ENCODE results near the gene ZC3HAV1.
A peak's percentile ranks its signal among the peaks of the same experiment; 100 is the strongest.
"Not testable (repeated sequence)": the region's sequence is repeated elsewhere in the genome, so short reads cannot be mapped to it uniquely, and the experiment has no call there.

The ZC3HAV1 gene

DNA sequence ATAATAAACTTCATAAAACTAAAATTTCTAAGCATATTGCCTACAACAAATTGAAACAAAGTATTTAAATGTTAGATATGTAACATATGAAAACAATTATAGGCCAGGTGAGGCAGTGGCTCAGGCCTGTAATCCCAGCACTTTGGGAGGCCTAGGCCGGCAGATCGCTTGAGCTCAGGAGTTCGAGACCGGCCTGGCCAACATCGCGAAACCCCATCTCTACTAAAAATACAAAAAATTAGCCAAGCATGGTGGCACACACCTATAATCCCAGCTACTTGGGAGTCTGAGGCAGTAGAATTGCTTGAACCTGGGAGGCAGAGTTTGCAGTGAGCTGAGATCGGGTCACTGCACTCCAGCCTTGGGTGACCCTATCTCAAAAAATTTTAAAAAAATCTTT is 3.3 kb downstream of the ZC3HAV1 start:
- POLR2A ChIA-PET; H3K36me3 ChIP-seq (ENCODE audit: control insufficient read depth in 2 of 2, insufficient read depth in 1 of 2, low read length in 2 of 2); CTCF ChIA-PET; H3K9me3 ChIP-seq (ENCODE audit: control insufficient read depth, insufficient read depth, low read depth, low read length); H3K4me3 ChIP-seq (ENCODE audit: low read depth, low read length); H3K27ac ChIP-seq (ENCODE audit: extremely low read depth, low read depth, low read length); H3K4me1 ChIP-seq (ENCODE audit: control insufficient read depth, insufficient read depth, low read length): not testable (repeated sequence)
- 0 out of 2 replicates have a peak, but pooled peaks have one; percentile 24 for TF ChIP-seq ZBTB17 (tag by site-specific recombination; IDR thresholded peaks at IDR 0.05)

DNA sequence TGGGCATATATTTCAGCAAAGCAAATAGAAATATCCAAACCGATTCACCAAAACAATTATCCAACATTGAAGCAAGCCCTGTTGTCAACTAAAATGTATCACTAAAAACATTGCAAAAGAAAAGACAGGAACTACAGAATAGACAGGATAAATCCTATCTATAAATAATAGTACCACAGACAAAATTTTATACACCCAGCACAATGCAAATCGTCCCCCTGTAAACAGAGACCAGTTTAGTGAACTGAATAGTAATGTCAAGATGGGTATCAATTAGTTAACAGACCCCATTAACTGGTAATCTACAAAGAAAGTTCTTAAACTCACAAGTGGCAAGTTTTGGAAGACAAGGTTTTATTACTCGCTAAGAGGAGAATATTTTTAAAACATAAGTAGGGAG is 4.0 kb downstream of the ZC3HAV1 start:
- H3K27ac ChIP-seq (ENCODE audit: extremely low read depth, low read depth, low read length) = no peak overlapping the region
- CTCF ChIA-PET = no interaction called here
- H3K4me3 ChIP-seq (ENCODE audit: low read depth, low read length) = no peak overlapping the region
- TF ChIP-seq ZNF530 (tag by site-specific recombination; IDR thresholded peaks at IDR 0.05; ENCODE audit: low read depth) = no peak
- H3K36me3 ChIP-seq (ENCODE audit: control insufficient read depth in 2 of 2, insufficient read depth in 1 of 2, low read length in 2 of 2) = no peaks in the 10 kb centered on the region
- POLR2A ChIA-PET = no interaction called here
- H3K9me3 ChIP-seq (ENCODE audit: control insufficient read depth, insufficient read depth, low read depth, low read length) = no peaks in the 10 kb centered on the region
- H3K4me1 ChIP-seq (ENCODE audit: control insufficient read depth, insufficient read depth, low read length) = no peaks in the 10 kb centered on the region

DNA sequence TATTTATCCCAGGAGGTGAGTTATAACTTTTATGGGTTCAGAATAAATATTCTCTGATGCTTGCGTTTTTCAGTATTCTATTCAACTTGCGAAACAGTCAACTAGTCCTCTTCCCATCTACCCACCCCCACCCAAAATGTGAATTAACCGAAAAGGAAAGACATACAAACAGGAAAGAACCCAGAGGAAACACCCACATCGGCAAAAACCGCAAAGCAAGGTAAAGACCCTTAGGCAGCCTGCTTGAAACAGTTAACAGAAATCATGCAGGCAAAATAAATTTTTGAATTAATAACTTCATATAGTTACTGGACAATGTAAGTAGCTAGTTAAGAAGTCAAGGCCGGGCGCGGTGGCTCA is 5.4 kb downstream of the ZC3HAV1 start:
- TF ChIP-seq ZBTB7A (tag by site-specific recombination; IDR thresholded peaks at IDR 0.05; ENCODE audit: low read depth) = no peak
- no peak for TF ChIP-seq ZNF169 (tag by site-specific recombination; IDR thresholded peaks at IDR 0.05)
- no peak for TF ChIP-seq ZNF23 (tag by site-specific recombination; IDR thresholded peaks at IDR 0.05; ENCODE audit: borderline replicate concordance)
- TF ChIP-seq, protein P1, sequence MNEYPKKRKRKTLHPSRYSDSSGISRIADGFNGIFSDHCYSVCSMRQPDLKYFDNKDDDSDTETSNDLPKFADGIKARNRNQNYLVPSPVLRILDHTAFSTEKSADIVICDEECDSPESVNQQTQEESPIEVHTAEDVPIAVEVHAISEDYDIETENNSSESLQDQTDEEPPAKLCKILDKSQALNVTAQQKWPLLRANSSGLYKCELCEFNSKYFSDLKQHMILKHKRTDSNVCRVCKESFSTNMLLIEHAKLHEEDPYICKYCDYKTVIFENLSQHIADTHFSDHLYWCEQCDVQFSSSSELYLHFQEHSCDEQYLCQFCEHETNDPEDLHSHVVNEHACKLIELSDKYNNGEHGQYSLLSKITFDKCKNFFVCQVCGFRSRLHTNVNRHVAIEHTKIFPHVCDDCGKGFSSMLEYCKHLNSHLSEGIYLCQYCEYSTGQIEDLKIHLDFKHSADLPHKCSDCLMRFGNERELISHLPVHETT (tag by site-specific recombination; IDR thresholded peaks at IDR 0.05) = no peak
- TF ChIP-seq, protein P2, sequence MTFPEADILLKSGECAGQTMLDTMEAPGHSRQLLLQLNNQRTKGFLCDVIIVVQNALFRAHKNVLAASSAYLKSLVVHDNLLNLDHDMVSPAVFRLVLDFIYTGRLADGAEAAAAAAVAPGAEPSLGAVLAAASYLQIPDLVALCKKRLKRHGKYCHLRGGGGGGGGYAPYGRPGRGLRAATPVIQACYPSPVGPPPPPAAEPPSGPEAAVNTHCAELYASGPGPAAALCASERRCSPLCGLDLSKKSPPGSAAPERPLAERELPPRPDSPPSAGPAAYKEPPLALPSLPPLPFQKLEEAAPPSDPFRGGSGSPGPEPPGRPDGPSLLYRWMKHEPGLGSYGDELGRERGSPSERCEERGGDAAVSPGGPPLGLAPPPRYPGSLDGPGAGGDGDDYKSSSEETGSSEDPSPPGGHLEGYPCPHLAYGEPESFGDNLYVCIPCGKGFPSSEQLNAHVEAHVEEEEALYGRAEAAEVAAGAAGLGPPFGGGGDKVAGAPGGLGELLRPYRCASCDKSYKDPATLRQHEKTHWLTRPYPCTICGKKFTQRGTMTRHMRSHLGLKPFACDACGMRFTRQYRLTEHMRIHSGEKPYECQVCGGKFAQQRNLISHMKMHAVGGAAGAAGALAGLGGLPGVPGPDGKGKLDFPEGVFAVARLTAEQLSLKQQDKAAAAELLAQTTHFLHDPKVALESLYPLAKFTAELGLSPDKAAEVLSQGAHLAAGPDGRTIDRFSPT (tag by site-specific recombination; IDR thresholded peaks at IDR 0.05) = no peak
- TF ChIP-seq, protein P3, sequence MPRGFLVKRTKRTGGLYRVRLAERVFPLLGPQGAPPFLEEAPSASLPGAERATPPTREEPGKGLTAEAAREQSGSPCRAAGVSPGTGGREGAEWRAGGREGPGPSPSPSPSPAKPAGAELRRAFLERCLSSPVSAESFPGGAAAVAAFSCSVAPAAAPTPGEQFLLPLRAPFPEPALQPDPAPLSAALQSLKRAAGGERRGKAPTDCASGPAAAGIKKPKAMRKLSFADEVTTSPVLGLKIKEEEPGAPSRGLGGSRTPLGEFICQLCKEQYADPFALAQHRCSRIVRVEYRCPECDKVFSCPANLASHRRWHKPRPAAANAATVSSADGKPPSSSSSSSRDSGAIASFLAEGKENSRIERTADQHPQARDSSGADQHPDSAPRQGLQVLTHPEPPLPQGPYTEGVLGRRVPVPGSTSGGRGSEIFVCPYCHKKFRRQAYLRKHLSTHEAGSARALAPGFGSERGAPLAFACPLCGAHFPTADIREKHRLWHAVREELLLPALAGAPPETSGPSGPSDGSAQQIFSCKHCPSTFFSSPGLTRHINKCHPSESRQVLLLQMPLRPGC (tag by site-specific recombination; IDR thresholded peaks at IDR 0.05) = no peak
- Histone ChIP-seq H3K4me1 (ENCODE audit: control insufficient read depth, insufficient read depth, low read length) (no peaks in the 10 kb centered on the region), H3K36me3 (ENCODE audit: control insufficient read depth in 2 of 2, insufficient read depth in 1 of 2, low read length in 2 of 2) (no peaks in the 10 kb centered on the region), H3K27ac (ENCODE audit: extremely low read depth, low read depth, low read length) (no peak overlapping the region), H3K4me3 (ENCODE audit: low read depth, low read length) (no peak overlapping the region), H3K9me3 (ENCODE audit: control insufficient read depth, insufficient read depth, low read depth, low read length) (no peaks in the 10 kb centered on the region)
- CTCF ChIA-PET = interaction anchor here (0.8 to 1.2 kb wide), 3 partner anchors 29 to 331 kb away, joined by 3 to 4 read pairs (median 3); no protein-coding TSS in a partner anchor
- POLR2A ChIA-PET = no interaction called here

DNA sequence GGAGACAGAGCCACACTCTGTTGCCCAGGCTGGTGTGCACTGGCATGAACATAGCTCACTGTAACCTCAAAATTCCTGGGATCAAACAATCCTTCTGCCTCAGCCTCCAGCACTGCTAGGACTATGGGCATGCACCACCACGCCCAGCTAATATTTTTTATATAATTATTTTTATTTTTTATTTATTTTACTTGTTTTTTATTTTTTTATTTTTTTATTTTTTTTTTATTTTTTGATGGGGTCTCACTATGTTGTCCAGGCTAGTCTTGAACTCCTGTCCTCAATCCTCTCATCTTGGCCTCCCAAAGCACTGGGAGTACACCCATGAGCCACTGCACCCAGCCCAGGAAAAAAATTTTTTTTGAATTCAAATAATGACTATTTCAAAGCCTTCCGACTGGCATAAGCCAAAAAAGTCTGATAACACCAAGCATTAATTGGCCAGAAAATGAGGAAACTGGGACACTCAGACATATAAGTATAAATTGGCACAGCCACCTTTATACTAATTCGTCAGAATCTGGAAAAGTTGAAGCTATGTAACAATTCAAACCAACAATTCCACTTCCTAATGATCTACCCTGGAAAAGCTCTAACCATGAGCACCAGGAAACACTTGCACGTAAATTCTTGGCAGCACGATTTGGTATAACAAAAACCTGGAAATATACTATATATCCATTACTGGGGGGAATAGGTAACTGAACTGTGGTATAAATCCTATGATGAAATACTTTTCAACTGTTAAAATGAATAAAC is 6.3 kb downstream of the ZC3HAV1 start:
- H3K9me3 ChIP-seq (ENCODE audit: control insufficient read depth, insufficient read depth, low read depth, low read length) = no peaks in the 10 kb centered on the region
- no peaks in the 10 kb centered on the region for H3K4me1 ChIP-seq (ENCODE audit: control insufficient read depth, insufficient read depth, low read length)
- no peak overlapping the region for H3K4me3 ChIP-seq (ENCODE audit: low read depth, low read length)
- no peak overlapping the region for H3K27ac ChIP-seq (ENCODE audit: extremely low read depth, low read depth, low read length)
- ChIA-PET CTCF (interaction anchor here (0.8 to 1.2 kb wide), 3 partner anchors 28 to 332 kb away, joined by 3 to 4 read pairs (median 3); no protein-coding TSS in a partner anchor), POLR2A (interaction anchor here (0.6 kb wide), 1 partner anchor 31 kb away, joined by 3 read pairs; no protein-coding TSS in a partner anchor)
- peaks cover 0 to 2% of the 10 kb centered on the region in 2 experiments; a peak in 1 of 3 replicates for H3K36me3 ChIP-seq (ENCODE audit: control insufficient read depth in 2 of 2, insufficient read depth in 1 of 2, low read length in 2 of 2)
- TF ChIP-seq ZNF214 (tag by site-specific recombination; IDR thresholded peaks at IDR 0.05; ENCODE audit: borderline replicate concordance) (no peak), ZBTB17 (tag by site-specific recombination; IDR thresholded peaks at IDR 0.05) (no peak)
- TF ChIP-seq, protein P4, sequence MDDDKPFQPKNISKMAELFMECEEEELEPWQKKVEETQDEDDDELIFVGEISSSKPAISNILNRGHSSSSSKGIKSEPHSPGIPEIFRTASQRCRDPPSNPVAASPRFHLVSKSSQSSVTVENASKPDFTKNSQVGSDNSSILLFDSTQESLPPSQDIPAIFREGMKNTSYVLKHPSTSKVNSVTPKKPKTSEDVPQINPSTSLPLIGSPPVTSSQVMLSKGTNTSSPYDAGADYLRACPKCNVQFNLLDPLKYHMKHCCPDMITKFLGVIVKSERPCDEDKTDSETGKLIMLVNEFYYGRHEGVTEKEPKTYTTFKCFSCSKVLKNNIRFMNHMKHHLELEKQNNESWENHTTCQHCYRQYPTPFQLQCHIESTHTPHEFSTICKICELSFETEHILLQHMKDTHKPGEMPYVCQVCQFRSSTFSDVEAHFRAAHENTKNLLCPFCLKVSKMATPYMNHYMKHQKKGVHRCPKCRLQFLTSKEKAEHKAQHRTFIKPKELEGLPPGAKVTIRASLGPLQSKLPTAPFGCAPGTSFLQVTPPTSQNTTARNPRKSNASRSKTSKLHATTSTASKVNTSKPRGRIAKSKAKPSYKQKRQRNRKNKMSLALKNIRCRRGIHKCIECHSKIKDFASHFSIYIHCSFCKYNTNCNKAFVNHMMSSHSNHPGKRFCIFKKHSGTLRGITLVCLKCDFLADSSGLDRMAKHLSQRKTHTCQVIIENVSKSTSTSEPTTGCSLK (tag by site-specific recombination; IDR thresholded peaks at IDR 0.05) = no peak
- TF ChIP-seq, protein P1 (tag by site-specific recombination; IDR thresholded peaks at IDR 0.05) = no peak

Measured in HEK293 (cell line).